D721Med (cell line): ENCODE measurements around the gene MPHOSPH9.
"Not testable (repeated sequence)": the region's sequence is repeated elsewhere in the genome, so short reads cannot be mapped to it uniquely, and the experiment has no call there.

Source experiments
- DNase-seq: peaks from one replicate; pipeline ENCODE4 v3.0.0; 2011; ENCODE audit warnings: low spot score; ENCODE audit not compliant: insufficient read length
- FAIRE-seq: peaks from 2 replicates; lab custom pipeline; 2011; peaks lifted over from hg19 to GRCh38; lab: Jason Lieb, UNC
- CTCF ChIP-seq: IDR thresholded peaks from 2 replicates; pipeline ENCODE4 v1.5.1; 2012; ENCODE audit warnings: mild to moderate bottlenecking, control low read depth; ENCODE audit not compliant: insufficient read depth; ENCODE audit errors: missing control alignments

MPHOSPH9 gene

GRCh38 chr12:123258593-123258992 is 25.7 kb upstream of the MPHOSPH9 start:
- TF ChIP-seq CTCF = no peak
- no peak for FAIRE-seq

DNA sequence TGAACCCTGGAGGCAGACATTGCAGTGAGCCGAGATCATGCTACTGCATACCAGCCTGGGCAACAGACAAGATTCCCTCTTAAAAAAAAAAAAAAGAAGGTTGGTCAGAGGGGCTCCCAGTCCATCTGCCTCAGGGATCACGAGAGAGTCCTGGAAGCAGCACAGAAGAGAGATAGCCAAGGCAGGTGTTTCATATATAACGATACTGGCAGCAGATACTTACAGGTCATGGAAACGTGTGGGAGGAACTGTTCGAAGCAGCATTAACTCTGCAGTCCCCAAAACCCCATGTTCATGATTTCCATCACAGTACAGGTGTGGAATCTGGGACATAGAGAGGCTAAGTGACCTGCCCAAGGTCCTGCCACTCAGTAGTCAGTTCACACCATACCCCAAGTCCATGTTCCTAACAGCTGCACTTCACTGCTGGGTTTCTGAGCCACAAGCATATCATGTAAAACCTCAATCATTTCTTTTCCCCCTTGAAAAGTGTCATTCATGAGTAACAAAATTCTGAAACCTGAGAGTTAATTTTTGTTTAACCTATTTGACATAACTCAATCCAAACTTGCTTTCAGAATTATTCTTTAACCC is 22.0 kb upstream of the MPHOSPH9 start:
- FAIRE-seq = no peak
- no peak for TF ChIP-seq CTCF

More at GRCh38 chr12:123258593-123258992, 25.7 kb upstream of the MPHOSPH9 start:
- no peak for DNase-seq

GRCh38 chr12:123253641-123254459 is 20.9 kb upstream of the MPHOSPH9 start:
- TF ChIP-seq CTCF = no peak
- FAIRE-seq (no peak), DNase-seq (peak; percentile 58)

More for the DNA sequence above, 22.0 kb upstream of the MPHOSPH9 start:
- no peak for DNase-seq

DNA sequence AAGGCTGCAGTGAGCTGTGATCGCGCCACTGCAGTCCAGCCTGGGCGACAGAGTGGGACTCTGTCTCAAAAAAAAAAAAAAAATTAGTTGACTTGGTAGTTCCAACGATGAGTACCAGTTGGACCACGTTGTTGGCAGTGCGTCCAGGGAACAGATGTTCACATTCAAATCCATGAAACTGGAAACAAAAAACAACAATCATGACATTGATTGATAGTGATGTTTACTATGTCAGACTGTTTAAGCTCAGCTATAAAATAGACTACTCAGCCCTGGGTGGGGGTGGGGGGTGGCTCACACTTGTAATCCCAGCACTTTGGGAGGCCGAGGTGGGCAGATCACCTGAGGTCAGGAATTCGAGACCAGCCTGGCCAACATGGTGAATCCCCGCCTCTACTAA is 19.4 kb upstream of the MPHOSPH9 start:
- FAIRE-seq, DNase-seq: not testable (repeated sequence)

- DNase-seq (no peak), FAIRE-seq (no peak)
- TF ChIP-seq CTCF = no peak
Observed at GRCh38 chr12:123251403-123252076, 18.6 kb upstream of the MPHOSPH9 start.

GRCh38 chr12:123250471-123251383 is 17.8 kb upstream of the MPHOSPH9 start:
- no peak for TF ChIP-seq CTCF
- DNase-seq (no peak), FAIRE-seq (no peak)

DNA sequence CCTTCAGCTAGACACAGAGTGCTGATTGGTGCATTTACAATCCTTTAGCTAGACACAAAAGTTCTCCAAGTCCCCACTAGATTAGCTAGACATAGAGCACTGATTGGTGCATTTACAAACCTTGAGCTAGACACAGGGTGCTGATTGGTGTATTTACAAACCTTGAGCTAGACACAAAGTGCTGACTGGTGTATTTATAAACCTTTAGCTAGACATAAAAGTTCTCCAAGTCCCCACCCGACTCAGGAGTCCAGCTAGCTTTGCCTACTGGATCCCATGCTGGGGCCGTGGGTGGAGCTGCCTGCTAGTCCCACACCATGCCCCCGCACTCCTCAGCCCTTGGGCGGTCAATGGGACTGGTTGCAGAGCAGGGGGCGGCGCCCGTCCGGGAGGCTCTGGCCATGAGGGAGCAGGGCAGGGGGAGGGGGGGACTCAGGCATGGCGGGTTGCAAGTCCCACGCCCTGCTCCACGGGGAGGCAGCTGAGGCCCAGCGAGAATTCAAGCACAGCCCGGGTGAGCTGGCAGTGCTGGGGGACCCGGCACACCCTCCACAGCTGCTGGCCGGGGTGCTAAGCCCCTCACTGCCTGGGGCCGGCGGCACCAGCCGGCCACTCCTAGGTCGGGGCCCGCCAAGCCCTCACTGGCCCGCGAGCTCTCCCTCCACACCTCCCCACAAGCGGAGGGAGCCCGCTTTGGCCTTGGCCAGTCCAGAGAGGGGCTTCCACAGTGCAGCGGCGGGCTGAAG is 16.2 kb upstream of the MPHOSPH9 start:
- not testable (repeated sequence) for DNase-seq, FAIRE-seq

GRCh38 chr12:123248129-123248528 is 15.2 kb upstream of the MPHOSPH9 start:
- FAIRE-seq, DNase-seq: not testable (repeated sequence)
